A549 (cell line): ENCODE measurements around the gene ACP4. TPM values are rescaled to one million over a fixed set of nuclear protein-coding genes. Genes with fewer than 3 reads are reported as not detected.

ENCODE experiments used
- ATAC-seq, 2 experiments: fragments of 200-7000 bp in 1 of 2; fragments of >200 bp in 1 of 2; cut with Nextera tagmentation in 1 of 2; cut with Tn5 transposase in 1 of 2; 3 replicates each; pipeline versions ENCODE4 v1.8.0 to v1.9.1; 2018 to 2020; ENCODE audit warnings: mild to moderate bottlenecking in 1 of 2, moderate library complexity in 1 of 2
- CTCF ChIA-PET: fragments of 300-600 bp; sonication (Branson Sonifier 250); formaldehyde crosslinking; extraction: SDS; loops from one replicate; lab custom pipeline; 2021; ENCODE audit warnings: antibody characterized with exemption, inconsistent platforms; lab: Yijun Ruan, JAX
- POLR2A ChIA-PET: fragments of 350-600 bp; formaldehyde crosslinking; extraction: SDS; loops from one replicate; lab custom pipeline; 2021; ENCODE audit warnings: antibody characterized with exemption, inconsistent platforms; lab: Yijun Ruan, JAX
- DNase-seq, 2 experiments: peaks; one replicate each; pipeline versions ENCODE4 v3.0.0 to v3.0.0-alpha.2; 2011 to 2016; ENCODE audit warnings: low read depth in 1 of 2, low spot score in 1 of 2
- FAIRE-seq: peaks from 2 replicates; lab custom pipeline; 2011; peaks lifted over from hg19 to GRCh38; lab: Jason Lieb, UNC
- H3K27ac ChIP-seq, 2 experiments: fragments of >200 bp; sonication (Bioruptor Twin); formaldehyde crosslinking; 3 replicates each; pipeline ENCODE4 v1.5.1; 2016 to 2017
- H3K4me1 ChIP-seq: fragments of >200 bp; sonication (Bioruptor Twin); formaldehyde crosslinking; 3 replicates; pipeline ENCODE4 v1.6.1; 2016
- H3K4me2 ChIP-seq: fragments of >200 bp; sonication (Bioruptor Twin); formaldehyde crosslinking; 3 replicates; pipeline ENCODE4 v1.6.1; 2016
- H3K4me3 ChIP-seq: fragments of >200 bp; sonication (Bioruptor Twin); formaldehyde crosslinking; 3 replicates; pipeline ENCODE4 v1.5.1; 2016
- H3K9me3 ChIP-seq: fragments of >200 bp; sonication (Bioruptor Twin); formaldehyde crosslinking; 3 replicates; pipeline ENCODE4 v1.6.1; 2016
- BCL3 ChIP-seq: fragments of >200 bp; sonication (Bioruptor Twin); formaldehyde crosslinking; IDR thresholded peaks from 3 replicates; pipeline ENCODE4 v1.6.1; 2016
- BHLHE40 ChIP-seq: IDR thresholded peaks from 2 replicates; pipeline ENCODE4 v1.6.1; 2012; ENCODE audit warnings: low read depth, low read length, inconsistent platforms
- CEBPB ChIP-seq, 2 experiments: fragments of >200 bp in 1 of 2; sonication (Bioruptor Twin) in 1 of 2; formaldehyde crosslinking in 1 of 2; IDR thresholded peaks; 2 replicates each; pipeline ENCODE4 v1.6.1; 2012 to 2016
- CHD2 ChIP-seq: fragments of 150-350 bp; IDR thresholded peaks from 2 replicates; pipeline ENCODE4 v1.6.1; 2014; ENCODE audit warnings: low read length; ENCODE audit not compliant: partially characterized antibody
- E2F6 ChIP-seq: IDR thresholded peaks from 2 replicates; pipeline ENCODE4 v1.6.1; 2012; ENCODE audit warnings: low read depth, borderline replicate concordance
- EHF ChIP-seq: fragments of 250-450 bp; sonication (Bioruptor Pico); IDR thresholded peaks from 2 replicates; pipeline ENCODE4 v1.5.0; 2020; ENCODE audit warnings: mild to moderate bottlenecking
- EHMT2 ChIP-seq: fragments of 200-600 bp; sonication (generic); IDR thresholded peaks from 2 replicates; pipeline ENCODE4 v1.6.1; 2016; ENCODE audit warnings: antibody characterized with exemption, low read depth, mild to moderate bottlenecking, moderate library complexity
- FOSB ChIP-seq: fragments of 250-450 bp; sonication (Bioruptor Pico); IDR thresholded peaks from 2 replicates; pipeline ENCODE4 v1.5.0; 2020; ENCODE audit warnings: mild to moderate bottlenecking, moderate library complexity
- FOSL2 ChIP-seq, 2 experiments: fragments of 450-650 bp in 1 of 2; fragments of >200 bp in 1 of 2; sonication (Bioruptor Twin) in 1 of 2; formaldehyde crosslinking; IDR thresholded peaks; 2 replicates each; pipeline versions ENCODE4 v1.5.0 to v1.6.1; 2016 to 2020; ENCODE audit warnings: mild to moderate bottlenecking in 1 of 2, moderate library complexity in 1 of 2
- FOXS1 ChIP-seq: fragments of 250-450 bp; sonication (Bioruptor Pico); IDR thresholded peaks from 2 replicates; pipeline ENCODE4 v1.5.0; 2020; ENCODE audit warnings: mild to moderate bottlenecking, moderate library complexity
- GATA3 ChIP-seq: IDR thresholded peaks from 2 replicates; pipeline ENCODE4 v1.6.1; 2012; ENCODE audit warnings: borderline replicate concordance
- HDAC2 ChIP-seq: fragments of 200-600 bp; sonication (generic); IDR thresholded peaks from 2 replicates; pipeline ENCODE4 v1.6.1; 2016
- HMGXB4 ChIP-seq: fragments of 250-450 bp; sonication (Bioruptor Pico); IDR thresholded peaks from 2 replicates; pipeline ENCODE4 v1.5.0; 2021; ENCODE audit warnings: mild to moderate bottlenecking, moderate library complexity, borderline replicate concordance
- HOXA7 ChIP-seq: fragments of 250-450 bp; sonication (Bioruptor Pico); IDR thresholded peaks from 2 replicates; pipeline ENCODE4 v1.5.0; 2020; ENCODE audit warnings: mild to moderate bottlenecking, moderate library complexity
- HOXB13 ChIP-seq: fragments of 250-450 bp; sonication (Bioruptor Pico); IDR thresholded peaks from 2 replicates; pipeline ENCODE4 v1.5.0; 2020; ENCODE audit warnings: low read depth, mild to moderate bottlenecking, moderate library complexity
- HOXB5 ChIP-seq: fragments of 250-450 bp; sonication (Bioruptor Pico); IDR thresholded peaks from 2 replicates; pipeline ENCODE4 v1.5.0; 2020; ENCODE audit warnings: mild to moderate bottlenecking, moderate library complexity
- JUNB ChIP-seq: fragments of >200 bp; sonication (Bioruptor Twin); formaldehyde crosslinking; IDR thresholded peaks from 2 replicates; pipeline ENCODE4 v1.6.1; 2016
- KDM1A ChIP-seq: fragments of 200-600 bp; sonication (generic); IDR thresholded peaks from 2 replicates; pipeline ENCODE4 v1.6.1; 2016; ENCODE audit warnings: low read depth, mild to moderate bottlenecking
- MAFK ChIP-seq: fragments of 450-650 bp; IDR thresholded peaks from 2 replicates; pipeline ENCODE4 v1.6.1; 2014; ENCODE audit not compliant: partially characterized antibody
- MAX ChIP-seq: IDR thresholded peaks from 2 replicates; pipeline ENCODE4 v1.6.1; 2012
- MYC ChIP-seq: IDR thresholded peaks from 2 replicates; pipeline ENCODE4 v1.6.1; 2012; ENCODE audit warnings: mild to moderate bottlenecking, inconsistent platforms, low read length, improper control_type of control experiment, borderline replicate concordance
- NFE2L2 ChIP-seq: fragments of 150-350 bp; conservative IDR thresholded peaks from 2 replicates; pipeline ENCODE4 v1.6.1; 2014; ENCODE audit warnings: low read length
- PBX3 ChIP-seq: IDR thresholded peaks from 2 replicates; pipeline ENCODE4 v1.6.1; 2012
- PHF8 ChIP-seq: fragments of 200-600 bp; sonication (generic); IDR thresholded peaks from 2 replicates; pipeline ENCODE4 v1.6.1; 2016; ENCODE audit warnings: low read depth, mild to moderate bottlenecking, antibody characterized with exemption, moderate library complexity, borderline replicate concordance
- POLR2A ChIP-seq: IDR thresholded peaks from 2 replicates; pipeline ENCODE4 v1.6.1; 2012; ENCODE audit warnings: mild to moderate bottlenecking, low read length
- POLR2AphosphoS2 ChIP-seq: conservative IDR thresholded peaks from 2 replicates; pipeline ENCODE4 v1.6.1; 2012; ENCODE audit warnings: low read length, improper control_type of control experiment, inconsistent platforms
- RARB ChIP-seq: fragments of 250-450 bp; sonication (Bioruptor Pico); IDR thresholded peaks from 2 replicates; pipeline ENCODE4 v1.8.0; 2021; ENCODE audit warnings: mild to moderate bottlenecking, moderate library complexity
- RCOR1 ChIP-seq: fragments of 150-350 bp; IDR thresholded peaks from 2 replicates; pipeline ENCODE4 v1.6.1; 2014; ENCODE audit warnings: antibody characterized with exemption, low read length, low read depth
- SREBF2 ChIP-seq: fragments of 450-650 bp; IDR thresholded peaks from 2 replicates; pipeline ENCODE4 v1.6.1; 2014; ENCODE audit warnings: mild to moderate bottlenecking, moderate library complexity
- TP53 ChIP-seq: fragments of 250-450 bp; sonication (Bioruptor Pico); IDR thresholded peaks from 2 replicates; pipeline ENCODE4 v1.5.0; 2021; ENCODE audit warnings: mild to moderate bottlenecking, moderate library complexity
- USF2 ChIP-seq: fragments of 450-650 bp; IDR thresholded peaks from 2 replicates; pipeline ENCODE4 v1.6.1; 2014; ENCODE audit warnings: antibody characterized with exemption
- ZC3H11A ChIP-seq: fragments of 450-650 bp; IDR thresholded peaks from 2 replicates; pipeline ENCODE4 v1.6.1; 2014; ENCODE audit warnings: antibody characterized with exemption, mild to moderate bottlenecking
- ZNF302 ChIP-seq: fragments of 250-450 bp; sonication (Bioruptor Pico); IDR thresholded peaks from 2 replicates; pipeline ENCODE4 v1.9.0; 2021; ENCODE audit warnings: inconsistent platforms, mild to moderate bottlenecking, moderate library complexity
- ZSCAN20 ChIP-seq: fragments of 250-450 bp; sonication (Bioruptor Pico); IDR thresholded peaks from 2 replicates; pipeline ENCODE4 v1.8.0; 2022; ENCODE audit warnings: mild to moderate bottlenecking, moderate library complexity
- WGBS: methylation state at CpG from one replicate; pipeline ENCODE4 v1.1.6; 2017; ENCODE audit errors: missing lambda C conversion rate; 5-methylcytosine and 5-hydroxymethylcytosine counted together
- polyA plus RNA-seq, 4 experiments: library from polyadenylated mRNA; depleted of rRNA in 3 of 4; stranded (reverse); fragments of >200 nt; fragmentation: RNase III in 1 of 4; extraction: RNeasy Plus Mini Kit Qiagen cat#74134 plus additional on column Dnase treatment in 1 of 4; gene quantifications; 2 replicates in 3 of 4; 3 replicates in 1 of 4; pipeline ENCODE4 v1.2.3, GENCODE V29; 2011 to 2017

ACP4 gene
- polyA plus RNA-seq, 2 of the 4 experiments (the other 2 are of a cell fraction), result not detected

- TF ChIP-seq NFE2L2 (no peak), CHD2 (no peak), ZSCAN20 (no peak), E2F6 (no peak), JUNB (no peak), ZC3H11A (no peak), USF2 (no peak), FOXS1 (no peak; the same call in 1 of the 2 replicates), HOXB5 (CRISPR knock-in tag) (no peak), HMGXB4 (peak; percentile 66; the same call in 1 of the 2 replicates), MYC (no peak), HOXB13 (no peak), HOXA7 (CRISPR knock-in tag) (no peak; the same call in 1 of the 2 replicates), FOSL2 (IDR thresholded peaks at IDR 0.05) (no peak), FOSL2 (CRISPR knock-in tag; IDR thresholded peaks at IDR 0.05) (no peak), RARB (CRISPR knock-in tag) (peak; percentile 69), ZNF302 (CRISPR knock-in tag) (no peak), POLR2AphosphoS2 (peak; percentile 75), EHMT2 (no peak), HDAC2 (no peak), POLR2A (peak; percentile 33; the same call in 1 of the 2 replicates), RCOR1 (no peak), CEBPB (IDR thresholded peaks at IDR 0.05) (no peak), KDM1A (no peak), MAX (peak; percentile 45), MAFK (peak; percentile 7), PHF8 (no peak), FOSB (CRISPR knock-in tag) (peak; percentile 79; the same call in 1 of the 2 replicates)
These were observed 4.9 kb downstream of the ACP4 start (continued) for GRCh38 chr19:50794876-50795663.

- no peak for FAIRE-seq
- no peak for TF ChIP-seq TP53 (CRISPR knock-in tag)
- TF ChIP-seq FOSB (CRISPR knock-in tag), result peak; percentile 26; the same call in 1 of the 2 replicates
- TF ChIP-seq BHLHE40, result no peak; the same call in 1 of the 2 replicates
- no peak for TF ChIP-seq USF2
- TF ChIP-seq BCL3, result 0 out of 3 replicates have a peak, but pooled peaks have one; percentile 5
- TF ChIP-seq EHF, result no peak
- peak; percentile 10; the same call in 1 of the 2 replicates for TF ChIP-seq POLR2A
- no peak for TF ChIP-seq RCOR1
- TF ChIP-seq SREBF2, result no peak
- peak; percentile 50 for TF ChIP-seq MAX
- TF ChIP-seq PBX3, result peak; percentile 29
- no peak for TF ChIP-seq ZNF302 (CRISPR knock-in tag)
- TF ChIP-seq HDAC2, result no peak
- TF ChIP-seq EHMT2, result no peak
- no peak for TF ChIP-seq GATA3
These were observed 5.5 kb downstream of the ACP4 start for GRCh38 chr19:50795664-50796073.

More at GRCh38 chr19:50795664-50796073, 5.5 kb downstream of the ACP4 start:
- H3K4me2 ChIP-seq, result no peak overlapping the region
- no peak for DNase-seq
- H3K9me3 ChIP-seq, result no peaks in the 10 kb centered on the region
- no peak overlapping the region for H3K4me3 ChIP-seq
- H3K4me1 ChIP-seq, result peaks cover 9% of the 10 kb centered on the region; the same call in 2 of the 3 replicates
- POLR2A ChIA-PET, result interaction anchor here (0.6 to 3.1 kb wide), 4 partner anchors 9 to 127 kb away, joined by 3 to 26 read pairs (median 6); no protein-coding TSS in a partner anchor
- no peak overlapping the region for H3K27ac ChIP-seq
- CTCF ChIA-PET, result interaction anchor here (3.6 to 11.9 kb wide), 2 partner anchors 12 to 128 kb away, joined by 22 to 121 read pairs; no protein-coding TSS in a partner anchor
- no peak; a peak in 1 of 6 replicates for ATAC-seq
- 87% methylated on average over 3 of the region's 4 CpGs for WGBS
